SW480 (cell line): ENCODE results near the gene UBIAD1.
"Not testable (repeated sequence)": the region's sequence is repeated elsewhere in the genome, so short reads cannot be mapped to it uniquely, and the experiment has no call there.

Experiments used
- DNase-seq: peaks from one replicate; pipeline ENCODE4 v3.0.0-alpha.2; 2016; ENCODE audit warnings: low spot score

Gene UBIAD1

GRCh38 chr1:11280719-11281376, 7.8 kb downstream of the UBIAD1 start:
- no peak for DNase-seq

GRCh38 chr1:11281518-11282331, 8.7 kb downstream of the UBIAD1 start:
- DNase-seq = no peak

GRCh38 chr1:11283151-11283550, 10.2 kb downstream of the UBIAD1 start:
- DNase-seq = no peak

- no peak for DNase-seq
These were observed 11.8 kb downstream of the UBIAD1 start for GRCh38 chr1:11284784-11285183.

GRCh38 chr1:11285883-11286734, 13.1 kb downstream of the UBIAD1 start:
- DNase-seq = no peak

GRCh38 chr1:11286735-11287410, 13.9 kb downstream of the UBIAD1 start:
- no peak for DNase-seq

GRCh38 chr1:11289064-11289463, 16.1 kb downstream of the UBIAD1 start:
- no peak for DNase-seq

GRCh38 chr1:11291049-11291448, 18.1 kb downstream of the UBIAD1 start:
- DNase-seq = no peak

- DNase-seq = no peak
These were observed 20.9 kb downstream of the UBIAD1 start for GRCh38 chr1:11293856-11294255.

GRCh38 chr1:11294951-11295350, 22.0 kb downstream of the UBIAD1 start:
- no peak for DNase-seq

- no peak for DNase-seq
These were observed 22.9 kb downstream of the UBIAD1 start for GRCh38 chr1:11295905-11296304.

- DNase-seq = not testable (repeated sequence)
These were observed 24.8 kb downstream of the UBIAD1 start for GRCh38 chr1:11297774-11298173.

GRCh38 chr1:11298390-11299224, 25.6 kb downstream of the UBIAD1 start:
- DNase-seq = no peak

GRCh38 chr1:11299225-11299574, 26.2 kb downstream of the UBIAD1 start:
- DNase-seq = no peak

- DNase-seq = no peak
These were observed 28.6 kb downstream of the UBIAD1 start for GRCh38 chr1:11301601-11302000.

GRCh38 chr1:11302366-11302765, 29.4 kb downstream of the UBIAD1 start:
- DNase-seq = no peak

- DNase-seq = not testable (repeated sequence)
These were observed 32.5 kb downstream of the UBIAD1 start for GRCh38 chr1:11305516-11305915.

- DNase-seq = no peak
These were observed 34.9 kb downstream of the UBIAD1 start for GRCh38 chr1:11307852-11308251.

GRCh38 chr1:11308699-11309224, 35.8 kb downstream of the UBIAD1 start:
- no peak for DNase-seq

- no peak for DNase-seq
These were observed 36.4 kb downstream of the UBIAD1 start for GRCh38 chr1:11309385-11309784.
